UCSD-AML1 (cell line): ENCODE results near the gene STN1.
A peak's percentile ranks its signal among the peaks of the same experiment; 100 is the strongest.
"Not testable (repeated sequence)": the region's sequence is repeated elsewhere in the genome, so short reads cannot be mapped to it uniquely, and the experiment has no call there.

Experiments used
- DNase-seq: peaks from one replicate; lab custom pipeline; 2025; ENCODE audit not compliant: unreplicated experiment; lab: John Stamatoyannopoulos, UW

The STN1 gene

DNA sequence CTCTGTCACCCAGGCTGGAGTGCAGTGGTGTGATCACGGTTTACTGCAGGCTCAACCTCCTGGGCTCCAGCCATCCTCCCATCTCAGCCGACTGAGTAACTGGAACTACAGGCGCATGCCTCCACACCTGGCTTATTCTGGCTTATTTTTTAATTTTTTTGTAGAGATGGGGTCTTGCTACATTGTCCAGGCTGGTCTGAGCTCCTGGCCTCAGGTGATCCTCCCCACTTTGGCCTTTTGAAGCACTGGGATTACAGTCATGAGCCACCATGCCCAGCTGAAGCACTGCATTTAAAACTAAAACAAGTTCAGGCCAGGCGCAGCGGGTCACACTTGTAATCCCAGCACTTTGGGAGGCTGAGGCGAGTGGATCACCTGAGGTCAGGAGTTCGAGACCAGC, 70.6 kb downstream of the STN1 start:
- no peak for DNase-seq

DNA sequence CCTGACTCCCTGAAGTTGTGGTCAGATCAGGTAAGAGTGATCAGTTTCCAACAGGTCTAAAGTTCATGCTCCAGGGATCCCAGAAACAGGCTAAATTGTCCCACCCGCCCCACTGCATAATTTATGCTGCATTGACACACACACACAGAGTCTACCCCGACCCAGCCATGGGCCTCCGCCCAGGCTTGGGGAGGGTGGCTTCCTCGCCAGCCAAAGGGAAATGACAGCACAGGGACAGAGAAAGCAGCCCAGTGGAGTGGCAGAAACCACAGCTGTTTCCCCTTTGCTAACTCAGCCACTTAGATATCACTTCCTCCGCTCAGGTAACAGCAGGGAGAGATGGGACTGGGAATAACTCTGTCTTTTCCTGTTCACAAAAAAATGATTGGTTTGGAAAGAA, 72.0 kb downstream of the STN1 start:
- peak; percentile 77 for DNase-seq

DNA sequence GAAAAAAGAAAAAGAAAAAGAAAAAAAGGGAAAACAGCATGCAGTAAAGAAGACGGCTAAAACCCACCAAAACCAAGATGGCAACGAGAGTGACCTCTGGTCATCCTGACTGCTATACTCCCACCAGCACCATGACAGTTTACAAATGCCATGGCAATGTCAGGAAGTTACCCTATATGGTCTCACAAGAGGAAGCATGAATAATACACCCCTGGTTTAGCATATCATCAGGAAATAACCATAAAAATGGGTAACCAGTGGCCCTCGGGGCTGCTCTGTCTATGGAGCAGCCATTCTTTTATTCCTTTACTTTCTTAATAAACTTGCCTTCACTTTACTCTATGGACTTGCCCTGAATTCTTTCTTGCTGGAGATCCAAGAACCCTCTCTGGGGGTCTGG, 72.6 kb downstream of the STN1 start:
- DNase-seq, result not testable (repeated sequence)

DNA sequence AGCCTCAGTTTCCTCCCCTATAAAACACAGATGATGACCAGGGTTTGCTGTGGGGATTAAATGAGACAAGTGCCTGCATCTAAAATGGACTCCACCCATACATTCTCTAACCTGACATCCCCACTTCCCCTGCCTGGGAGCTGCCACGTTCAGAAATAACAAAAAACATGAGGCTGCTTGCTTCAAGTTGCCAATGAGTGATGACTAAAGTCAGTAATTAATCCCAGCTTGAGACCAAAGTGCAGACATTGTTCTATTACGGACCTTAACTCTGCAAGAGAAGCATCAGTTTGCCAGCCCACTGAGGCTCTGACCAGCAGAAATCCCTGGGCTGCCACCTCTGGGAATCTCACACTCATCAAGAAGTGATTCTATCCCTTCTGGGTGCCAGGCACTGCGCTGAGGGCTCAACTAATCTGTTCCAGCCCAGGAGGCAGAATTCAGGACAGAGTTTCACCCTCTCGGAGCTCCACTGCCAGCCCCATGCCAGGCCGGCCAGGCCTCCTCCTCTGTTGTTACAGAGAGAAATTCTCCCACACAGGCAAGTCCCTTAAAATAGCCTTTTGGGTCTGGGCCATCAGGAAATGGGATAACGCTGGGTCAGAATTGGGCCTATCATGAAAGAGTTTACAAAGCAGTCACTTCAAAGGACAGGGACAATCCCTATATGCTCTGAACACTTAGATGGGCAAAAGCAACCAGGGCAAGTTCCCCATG, 74.0 kb downstream of the STN1 start:
- no peak for DNase-seq

DNA sequence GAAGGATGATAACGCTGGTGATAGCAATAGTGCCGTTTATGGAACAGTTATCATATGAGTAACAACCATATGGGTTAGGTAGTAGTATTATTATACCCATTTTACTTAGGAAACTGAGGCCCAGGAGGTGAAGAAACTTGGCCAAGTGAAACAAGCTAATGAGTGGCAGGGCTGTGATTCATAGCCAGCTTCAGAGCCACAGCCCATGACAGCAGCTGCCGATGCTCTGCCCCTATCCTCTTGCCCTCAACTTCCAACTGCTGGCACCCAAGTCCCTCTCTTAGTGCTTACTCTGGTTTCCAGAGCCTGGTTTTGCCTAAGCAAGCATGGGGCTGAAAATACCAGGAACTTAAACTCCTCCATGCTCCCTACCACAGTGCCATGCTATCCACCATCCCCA, 74.9 kb downstream of the STN1 start:
- no peak for DNase-seq

DNA sequence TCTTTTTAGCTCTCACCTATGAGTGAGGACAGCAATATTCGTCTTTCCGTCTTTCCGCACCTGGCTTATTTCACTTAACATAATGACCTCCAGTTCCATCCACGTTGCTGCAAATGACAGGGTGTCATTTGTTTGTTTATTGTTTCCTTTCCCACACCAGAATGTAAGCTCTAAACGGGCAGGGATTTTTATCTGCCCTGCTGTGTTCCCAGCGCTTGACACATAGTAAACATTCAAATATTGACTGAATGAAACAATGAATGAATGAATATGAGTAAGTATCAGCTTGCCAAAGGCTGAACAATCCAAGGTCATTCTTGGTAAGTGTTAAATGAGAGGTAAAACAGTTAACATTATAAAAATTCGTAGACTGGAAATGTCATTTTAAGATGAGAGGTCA, 75.4 kb downstream of the STN1 start:
- no peak for DNase-seq

DNA sequence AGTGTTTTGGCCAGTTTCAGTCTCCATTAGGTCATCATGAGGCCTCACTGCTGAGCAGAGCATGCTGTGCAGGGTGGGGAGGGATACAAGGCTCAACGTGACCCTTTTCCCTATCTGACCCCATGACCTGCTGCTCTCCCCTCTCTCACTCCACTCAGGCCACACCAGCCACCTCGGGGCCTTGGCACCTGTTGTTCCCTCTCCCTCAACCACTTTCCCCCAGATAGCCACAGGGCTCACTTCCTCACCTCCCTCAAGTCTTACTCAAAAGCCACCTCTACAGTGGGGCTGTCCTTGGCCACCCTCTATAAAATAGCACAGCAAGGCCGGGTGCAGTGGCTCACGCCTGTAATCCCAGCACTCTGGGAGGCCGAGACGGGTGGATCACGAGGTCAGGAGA, 76.5 kb downstream of the STN1 start:
- DNase-seq, result no peak

DNA sequence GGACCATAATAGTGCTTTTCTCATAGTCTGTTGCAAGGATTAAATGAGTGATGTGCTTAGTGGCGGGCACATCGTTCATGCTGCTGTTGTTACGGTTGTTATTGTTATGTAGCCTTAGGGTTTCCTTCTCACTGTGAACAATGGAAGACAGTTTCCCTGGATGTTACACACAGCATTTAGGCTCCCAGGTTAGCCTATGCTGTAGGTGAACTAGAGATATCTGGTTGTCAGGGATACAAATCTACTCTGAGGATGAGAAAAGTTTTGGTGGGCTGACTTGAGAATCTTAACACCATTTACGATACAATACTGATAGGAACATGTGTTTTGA, 77.3 kb downstream of the STN1 start:
- no peak for DNase-seq

DNA sequence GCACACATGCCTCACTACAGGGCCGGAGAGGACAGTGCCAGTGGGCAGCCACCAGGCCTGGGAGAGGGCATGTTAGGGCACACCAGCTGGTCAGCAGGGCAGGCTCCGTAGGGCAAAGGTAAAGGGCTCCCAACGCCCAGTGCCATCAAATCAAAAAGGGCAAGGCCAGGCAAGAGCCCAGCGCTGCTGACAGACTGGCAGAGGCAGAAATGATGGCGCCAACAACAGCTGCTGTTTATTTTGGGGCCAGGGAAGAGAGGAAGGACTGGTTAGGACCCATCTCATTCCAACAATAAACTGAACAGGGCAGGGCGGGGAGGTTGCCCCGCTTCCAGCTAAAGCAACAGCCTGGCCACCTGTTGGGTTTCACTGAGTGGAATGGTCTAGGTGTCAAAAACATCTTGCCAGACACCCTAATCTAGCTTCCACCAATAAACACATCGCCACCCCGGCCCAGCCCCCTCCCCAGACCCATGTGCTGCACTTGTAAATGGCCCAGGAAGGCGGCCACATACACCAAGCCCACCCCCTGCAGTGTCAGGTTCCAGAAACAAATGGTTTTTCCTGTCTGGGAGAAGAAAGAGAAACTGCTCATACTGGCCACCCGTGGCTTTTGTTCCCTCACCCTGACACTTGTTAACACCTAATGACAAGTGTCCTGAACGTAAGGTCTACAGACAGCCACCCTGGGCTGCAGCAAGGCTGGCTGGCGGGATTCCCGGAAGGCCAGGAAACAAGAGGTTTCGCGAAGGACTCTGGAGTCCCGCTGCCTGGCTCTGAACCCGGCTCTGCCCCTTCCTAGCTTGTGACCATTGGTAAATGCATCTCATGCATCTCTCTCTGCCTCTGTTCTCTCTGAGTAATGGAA, 77.9 kb downstream of the STN1 start:
- DNase-seq, result peak; percentile 31

DNA sequence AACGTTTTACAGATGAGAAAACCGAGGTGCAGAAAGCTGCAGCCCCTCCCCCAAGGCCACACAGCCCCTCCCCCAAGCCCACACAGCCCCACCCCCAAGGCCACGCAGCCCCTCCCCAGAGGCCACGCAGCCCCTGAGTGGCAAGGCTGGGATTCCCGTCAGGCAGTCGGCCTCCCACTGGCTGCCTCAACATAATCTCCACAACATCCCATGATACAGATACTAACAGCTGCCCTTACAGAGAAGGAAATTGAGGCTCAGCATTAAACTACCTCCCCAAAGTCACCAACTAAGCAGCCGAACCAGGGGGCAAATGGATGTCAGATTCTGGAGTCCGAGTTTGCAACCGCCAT, 78.5 kb downstream of the STN1 start:
- no peak for DNase-seq

DNA sequence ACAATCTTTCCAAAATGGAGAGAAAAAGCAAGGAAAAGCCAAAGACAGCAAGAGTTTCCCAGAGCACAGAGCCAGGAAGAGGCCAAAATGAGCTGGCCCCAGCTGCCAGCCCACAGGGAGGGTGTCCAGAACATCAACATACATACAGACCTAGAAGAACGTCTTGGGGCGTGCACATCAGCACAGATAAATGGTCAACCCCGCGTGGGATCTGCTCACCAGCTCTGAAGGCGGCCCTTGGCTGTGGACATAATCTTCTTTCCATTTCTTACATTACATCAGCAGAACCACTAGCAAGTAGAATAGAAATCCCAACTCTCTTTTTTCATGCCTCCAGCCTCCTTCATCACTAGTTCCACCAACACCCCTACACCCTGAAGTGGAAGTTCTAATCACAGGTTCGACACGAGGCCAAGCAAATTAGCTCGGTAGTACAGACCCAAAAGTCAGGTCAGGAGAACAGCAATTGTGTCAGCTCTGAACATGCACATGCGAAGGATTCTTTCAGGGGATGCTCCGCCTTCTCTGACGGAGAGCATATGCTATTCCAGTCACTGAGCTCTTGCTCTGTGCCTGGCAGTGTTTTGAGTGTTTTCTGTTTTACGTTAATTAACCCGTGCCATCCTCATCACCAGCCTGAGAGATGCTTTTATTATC, 79.0 kb downstream of the STN1 start:
- DNase-seq, result no peak

DNA sequence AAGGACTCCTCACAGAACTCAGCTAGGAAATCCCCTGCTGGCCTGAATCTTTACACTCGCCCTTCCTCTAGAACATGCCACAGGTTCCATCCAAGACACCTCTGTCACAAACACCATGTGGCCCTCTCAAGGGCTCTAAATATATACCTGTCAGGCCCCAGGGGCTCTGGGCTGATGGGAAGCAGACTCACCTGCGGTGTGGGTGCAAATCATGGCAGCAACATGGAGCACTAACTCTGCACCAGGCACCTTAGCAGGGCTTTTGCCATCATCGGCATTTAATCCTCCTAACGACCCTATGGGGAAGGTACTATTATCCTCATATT, 80.0 kb downstream of the STN1 start:
- DNase-seq, result no peak

DNA sequence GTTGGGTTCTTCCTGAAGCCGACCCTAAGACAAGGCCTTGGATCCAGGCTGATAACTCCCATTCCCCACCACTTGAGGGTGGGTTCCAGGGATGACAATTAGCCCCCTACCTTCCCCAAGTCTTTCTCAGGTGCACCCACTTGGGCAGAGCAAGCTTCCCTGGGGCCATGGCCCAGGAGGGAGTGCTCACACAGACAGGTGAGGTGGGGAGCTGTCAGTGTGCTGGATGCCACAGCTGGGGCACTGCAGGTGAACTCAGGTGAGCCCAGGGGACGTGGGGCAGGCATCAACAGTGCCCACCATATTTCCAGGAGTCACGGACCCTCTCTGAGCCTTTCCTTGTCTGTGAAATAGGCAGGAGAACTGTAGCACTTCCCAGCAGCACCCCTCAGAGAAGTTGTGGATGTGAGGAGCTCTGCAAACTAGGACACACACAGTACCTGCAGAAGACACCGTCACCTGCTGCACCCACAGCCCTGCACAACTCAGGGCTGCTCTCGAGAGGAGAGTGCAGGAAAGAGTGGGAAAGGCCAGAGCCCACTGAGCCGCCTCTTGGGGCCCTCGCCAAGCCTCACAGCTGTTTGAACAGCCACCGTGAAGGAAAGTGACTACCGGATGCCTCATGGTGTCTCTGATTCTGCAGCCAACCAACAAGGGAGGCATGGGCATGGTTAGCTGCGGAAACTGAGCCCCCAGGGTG, 80.5 kb downstream of the STN1 start:
- DNase-seq, result no peak

DNA sequence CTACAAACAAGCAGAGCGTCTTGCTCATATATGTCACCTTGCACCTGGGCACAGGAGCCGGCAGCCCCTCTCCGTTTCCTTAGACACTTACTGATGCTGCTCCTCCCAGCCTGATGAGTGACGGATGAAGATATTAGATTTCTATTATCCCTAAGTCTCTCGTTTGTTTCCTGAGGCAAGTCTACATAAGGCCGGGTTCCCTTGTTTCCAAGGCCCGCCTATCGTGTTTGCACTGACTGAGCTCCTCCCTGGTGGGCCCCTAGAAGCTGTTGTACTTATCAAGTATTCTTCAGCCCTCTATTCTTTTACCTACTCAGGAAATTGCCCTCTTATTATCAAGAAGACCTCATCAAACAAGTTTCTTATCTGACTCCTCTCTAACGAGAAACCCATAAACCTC, 81.1 kb downstream of the STN1 start:
- DNase-seq, result no peak

DNA sequence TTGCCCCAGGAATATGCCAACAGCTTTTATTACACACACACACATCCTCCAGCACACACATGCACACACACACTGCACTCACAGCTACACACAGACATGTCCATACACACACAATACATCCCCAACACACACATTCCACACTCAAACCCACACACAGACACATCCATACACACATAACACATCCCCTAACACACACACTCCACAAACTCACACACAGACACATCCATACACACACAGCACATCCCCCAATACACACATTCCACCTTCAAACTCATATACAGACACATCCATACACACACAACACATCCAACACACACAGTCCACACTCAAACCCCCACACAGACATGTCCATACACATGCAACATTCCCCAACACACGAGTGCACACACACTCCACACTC, 81.7 kb downstream of the STN1 start:
- DNase-seq, result no peak

DNA sequence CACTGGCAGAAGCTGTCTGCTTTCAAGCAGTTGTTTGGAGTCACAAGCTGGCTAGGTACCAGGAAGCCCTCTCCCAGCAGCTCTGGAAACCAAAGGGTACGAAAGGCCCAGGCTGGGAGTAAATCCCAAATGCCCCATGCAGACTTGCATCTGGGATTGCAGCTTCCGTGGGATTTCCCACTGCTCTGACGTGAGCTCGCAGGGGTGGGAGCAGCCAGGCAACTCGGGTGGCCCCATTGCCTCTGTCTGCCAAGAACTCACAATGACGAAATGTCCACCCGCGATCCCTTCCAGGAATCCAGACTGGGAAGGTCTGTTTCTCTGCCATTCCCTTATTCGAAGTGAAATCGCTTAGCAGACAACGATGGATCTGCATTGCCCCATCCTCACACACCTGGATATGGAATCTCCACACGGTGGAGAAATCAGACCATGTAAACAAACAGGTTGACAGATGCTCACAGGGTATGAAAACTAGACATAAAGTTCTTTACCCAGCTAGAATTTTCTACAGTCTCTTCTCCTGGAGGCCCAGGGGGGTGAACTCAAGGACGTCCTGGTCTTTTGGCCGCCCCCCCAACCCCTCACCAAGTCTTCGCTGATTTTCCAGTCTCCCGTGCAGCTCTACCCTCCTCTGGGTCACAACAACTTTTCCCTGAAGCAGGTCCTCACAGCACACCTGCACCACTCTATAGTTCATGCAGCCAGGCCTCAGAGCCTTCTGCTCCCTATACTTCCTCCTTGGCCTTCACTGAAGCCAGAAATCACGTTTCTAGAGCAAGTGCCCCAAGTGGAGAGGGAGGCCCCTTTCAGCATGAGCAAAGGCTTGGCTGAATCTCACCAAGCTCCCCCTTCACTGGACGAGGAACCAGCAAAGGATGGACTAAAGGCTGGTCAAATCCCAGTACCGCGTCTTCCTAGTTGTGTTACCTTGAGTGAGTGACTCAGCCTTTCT, 82.6 kb downstream of the STN1 start:
- DNase-seq, result no peak

DNA sequence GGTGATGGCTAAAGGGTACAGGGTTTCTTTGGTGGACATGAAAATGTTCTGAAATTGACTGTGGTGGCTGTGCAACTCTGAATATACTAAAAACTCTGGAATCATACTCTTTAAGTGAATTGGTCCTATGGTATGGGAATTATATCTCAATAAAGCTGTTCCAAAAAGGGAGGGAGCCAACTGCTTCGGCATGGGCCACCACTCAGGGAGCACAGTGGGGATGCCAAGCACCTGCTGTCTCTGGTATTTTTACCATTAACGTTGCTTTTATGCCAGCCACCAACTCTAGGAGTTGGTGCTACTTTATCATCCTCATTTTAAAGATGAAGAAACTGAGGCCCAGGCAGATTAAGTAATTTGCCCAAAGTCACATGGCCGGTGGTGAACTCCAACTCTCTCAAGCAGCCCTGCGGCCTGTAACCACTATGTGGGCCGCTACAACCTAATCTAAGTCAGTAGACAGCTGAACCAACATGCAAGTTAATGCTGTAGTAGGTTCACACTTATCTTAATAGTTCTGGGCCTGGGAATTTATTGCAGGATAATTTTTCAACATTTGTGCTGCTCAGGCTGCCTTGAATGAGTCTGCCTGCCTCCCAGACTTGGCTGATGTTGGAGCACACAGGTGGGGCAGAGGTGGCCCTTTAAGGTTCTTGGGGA, 83.4 kb downstream of the STN1 start:
- no peak for DNase-seq

DNA sequence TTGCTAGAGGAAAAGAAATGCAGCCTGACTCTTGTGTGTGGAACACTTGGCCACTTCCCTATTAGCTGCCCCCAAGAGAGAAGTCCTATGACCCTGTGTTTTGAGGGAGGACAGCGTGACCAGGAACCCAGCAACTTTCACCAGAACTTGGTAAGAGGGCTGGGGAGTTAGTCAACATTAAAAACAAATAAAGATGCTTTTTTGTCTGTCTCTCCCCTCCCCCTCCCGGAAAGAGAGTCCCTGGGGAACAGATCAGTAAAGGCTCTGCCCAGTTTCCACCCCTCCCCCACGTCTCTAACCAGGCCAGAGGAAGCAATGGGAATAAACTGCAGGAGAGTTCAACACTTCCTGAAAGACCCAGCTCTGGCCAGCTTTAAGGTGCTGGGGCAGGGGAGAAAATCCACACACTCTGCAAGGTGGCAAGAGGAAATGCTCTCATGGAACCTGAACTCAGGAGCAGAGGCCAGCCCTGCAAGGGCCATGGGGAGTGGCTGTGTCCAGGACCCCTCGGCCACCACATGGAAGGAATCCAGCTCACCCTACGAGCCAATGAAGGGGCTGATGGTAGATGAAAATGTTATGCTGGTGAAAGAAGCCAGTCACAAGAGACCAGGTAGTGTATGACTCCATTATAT, 84.1 kb downstream of the STN1 start:
- DNase-seq, result peak; percentile 55

DNA sequence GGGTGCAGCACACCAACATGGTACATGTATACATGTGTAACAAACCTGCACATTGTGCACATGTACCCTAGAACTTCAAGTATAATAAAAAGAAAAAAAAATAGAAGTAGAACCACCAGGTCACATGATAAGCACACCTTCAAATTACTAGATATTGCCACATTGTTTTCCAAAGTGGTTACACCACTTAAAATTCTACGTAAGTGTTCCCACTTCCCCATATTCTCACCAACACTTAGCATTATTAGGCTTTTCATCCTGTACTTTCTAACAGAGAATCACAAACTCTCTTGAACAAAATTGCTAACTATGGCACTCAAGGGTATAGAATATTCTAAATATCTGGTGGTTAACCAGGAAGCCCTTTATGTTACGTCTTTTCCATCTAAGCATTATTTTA, 85.2 kb downstream of the STN1 start:
- DNase-seq, result no peak
